HepG2 (cell line): ENCODE results near the gene KCTD13. TPM values are rescaled to one million over a fixed set of nuclear protein-coding genes. Genes with fewer than 3 reads are reported as not detected.

Experiments
- ATAC-seq: fragments of 200-7000 bp; cut with Tn5 transposase; 3 replicates; pipeline ENCODE4 v1.9.1; 2020; ENCODE audit warnings: mild to moderate bottlenecking, moderate library complexity
- BruUV-seq: library from RNA; stranded (reverse); fragments of 400-500 nt; replicated peaks from 2 replicates; lab custom pipeline; 2021; lab: Mats Ljungman, UMichigan
- CTCF ChIA-PET: fragments of 300-600 bp; formaldehyde crosslinking; extraction: SDS; loops from one replicate; lab custom pipeline; 2021; ENCODE audit warnings: low total read pairs, inconsistent platforms, low intra/inter-chr PET ratio; lab: Yijun Ruan, JAX
- POLR2A ChIA-PET: fragments of 350-600 bp; sonication (Branson Sonifier 250); formaldehyde crosslinking; loops from one replicate; lab custom pipeline; 2020; ENCODE audit warnings: antibody characterized with exemption, inconsistent platforms; lab: Yijun Ruan, JAX
- DNase-seq: peaks from one replicate; pipeline ENCODE4 v3.0.0-alpha.2; 2015; ENCODE audit warnings: low spot score
- FAIRE-seq: peaks from 3 replicates; lab custom pipeline; 2011; peaks lifted over from hg19 to GRCh38; lab: Jason Lieb, UNC
- H2AFZ ChIP-seq: one replicate; pipeline ENCODE4 v1.6.1; 2011; ENCODE audit warnings: low read length, inconsistent platforms
- H3K27ac ChIP-seq: fragments of 300-600 bp; 3 replicates; pipeline ENCODE4 v1.8.0; 2011; ENCODE audit warnings: mixed run types, mild to moderate bottlenecking, mixed read lengths, low read length, inconsistent platforms; ENCODE audit not compliant: insufficient read depth; ENCODE audit errors: extremely low read length
- H3K27me3 ChIP-seq, 2 experiments: fragments of 200-600 bp in 1 of 2; 2 replicates in 1 of 2; 3 replicates in 1 of 2; pipeline versions ENCODE4 v1.6.0 to v1.8.0; 2011; ENCODE audit warnings: low read length in 2 of 2, mild to moderate bottlenecking in 2 of 2, moderate library complexity in 2 of 2, inconsistent platforms in 1 of 2; ENCODE audit not compliant: insufficient read depth in 2 of 2, control insufficient read depth in 1 of 2
- H3K36me3 ChIP-seq, 2 experiments: fragments of 200-600 bp in 1 of 2; replicated peaks in 1 of 2; 2 replicates in 1 of 2; 3 replicates in 1 of 2; pipeline versions ENCODE4 v1.5.1 to v1.8.0; 2011; ENCODE audit warnings: low read length in 2 of 2, inconsistent platforms in 1 of 2; ENCODE audit not compliant: insufficient read depth in 2 of 2, control insufficient read depth in 1 of 2
- H3K4me1 ChIP-seq: 2 replicates; pipeline ENCODE4 v1.5.1; 2012; ENCODE audit warnings: low read length, inconsistent platforms; ENCODE audit not compliant: insufficient read depth
- H3K4me2 ChIP-seq: 2 replicates; pipeline ENCODE4 v1.6.0; 2011; ENCODE audit warnings: low read depth, low read length, inconsistent platforms
- H3K4me3 ChIP-seq, 3 experiments: fragments of 200-600 bp in 1 of 3; sonication (generic), shearing (Covaris generic) in 1 of 3; replicated peaks in 1 of 3; 2 replicates each; pipeline ENCODE4 v1.5.1; 2011 to 2016; ENCODE audit warnings: low read length in 3 of 3, inconsistent platforms in 2 of 3, low read depth in 2 of 3, mild to moderate bottlenecking in 2 of 3, control low read depth in 1 of 3, mixed read lengths in 1 of 3; ENCODE audit not compliant: insufficient read depth in 1 of 3
- H3K79me2 ChIP-seq: one replicate; pipeline ENCODE4 v1.6.1; 2011; ENCODE audit warnings: low read length, inconsistent platforms; ENCODE audit not compliant: insufficient read depth
- H3K9ac ChIP-seq: 2 replicates; pipeline ENCODE4 v1.6.0; 2011; ENCODE audit warnings: mild to moderate bottlenecking, low read depth, low read length, inconsistent platforms; ENCODE audit not compliant: insufficient read depth
- H3K9me3 ChIP-seq: 2 replicates; pipeline ENCODE4 v1.5.1; 2012; ENCODE audit warnings: mild to moderate bottlenecking, low read length
- H4K20me1 ChIP-seq: 2 replicates; pipeline ENCODE4 v1.6.0; 2011; ENCODE audit warnings: inconsistent platforms, mild to moderate bottlenecking, low read length, moderate library complexity; ENCODE audit not compliant: insufficient read depth
- GABPB1 ChIP-seq: IDR thresholded peaks from 2 replicates; pipeline ENCODE4 v1.6.1; 2016; ENCODE audit warnings: mild to moderate bottlenecking, missing genetic modification reagents, moderate library complexity, missing compliant biosample characterization
- HNF1A ChIP-seq, 2 experiments: sonication (generic) in 1 of 2; formaldehyde crosslinking in 1 of 2; IDR thresholded peaks; 2 replicates each; pipeline versions ENCODE4 v1.4.0 to v1.6.1; 2016 to 2020; ENCODE audit warnings: borderline replicate concordance in 1 of 2, low read depth in 1 of 2, mild to moderate bottlenecking in 1 of 2, missing genetic modification reagents in 1 of 2
- KAT2B ChIP-seq: fragments of 150-350 bp; IDR thresholded peaks from 2 replicates; pipeline ENCODE4 v1.6.1; 2014; ENCODE audit warnings: low read depth, low read length, borderline replicate concordance
- PBX2 ChIP-seq: IDR thresholded peaks from 2 replicates; pipeline ENCODE4 v1.6.1; 2016; ENCODE audit warnings: control low read depth
- PITX1 ChIP-seq: sonication (generic); formaldehyde crosslinking; IDR thresholded peaks from 2 replicates; pipeline ENCODE4 v1.5.1; 2020; ENCODE audit warnings: mild to moderate bottlenecking, missing genetic modification reagents
- PRPF4 ChIP-seq: fragments of 200-400 bp; formaldehyde crosslinking; IDR thresholded peaks from 2 replicates; pipeline ENCODE4 v1.6.1; 2016; ENCODE audit warnings: low read length, low read depth; ENCODE audit not compliant: poor library complexity, severe bottlenecking
- RXRB ChIP-seq: IDR thresholded peaks from 2 replicates; pipeline ENCODE4 v1.6.1; 2016; ENCODE audit warnings: borderline replicate concordance, missing genetic modification reagents, missing compliant biosample characterization
- SOX5 ChIP-seq: IDR thresholded peaks from 2 replicates; pipeline ENCODE4 v1.6.1; 2016; ENCODE audit warnings: borderline replicate concordance
- THYN1 ChIP-seq: sonication (generic); formaldehyde crosslinking; IDR thresholded peaks from 2 replicates; pipeline ENCODE4 v1.8.1; 2023; ENCODE audit warnings: low read depth, mild to moderate bottlenecking, moderate library complexity, missing genetic modification reagents, borderline replicate concordance
- ZFAT ChIP-seq: sonication (generic); formaldehyde crosslinking; conservative IDR thresholded peaks from 2 replicates; pipeline ENCODE4 v1.8.1; 2023; ENCODE audit warnings: missing genetic modification reagents, inconsistent platforms
- ZNF20 ChIP-seq: sonication (generic); formaldehyde crosslinking; IDR thresholded peaks from 2 replicates; pipeline ENCODE4 v1.4.0; 2020; ENCODE audit warnings: mild to moderate bottlenecking, moderate library complexity, missing genetic modification reagents
- ZNF280D ChIP-seq: sonication (generic); formaldehyde crosslinking; IDR thresholded peaks from 2 replicates; pipeline ENCODE4 v1.5.1; 2020; ENCODE audit warnings: mild to moderate bottlenecking, missing genetic modification reagents
- ZNF44 ChIP-seq: sonication (generic); formaldehyde crosslinking; IDR thresholded peaks from 2 replicates; pipeline ENCODE4 v1.5.1; 2020; ENCODE audit warnings: mild to moderate bottlenecking, missing genetic modification reagents
- ZNF572 ChIP-seq: sonication (generic); formaldehyde crosslinking; IDR thresholded peaks from 2 replicates; pipeline ENCODE4 v1.5.1; 2020; ENCODE audit warnings: mild to moderate bottlenecking, missing genetic modification reagents
- ZNF720 ChIP-seq: sonication (generic); formaldehyde crosslinking; IDR thresholded peaks from 2 replicates; pipeline ENCODE4 v1.4.0; 2020; ENCODE audit warnings: missing genetic modification reagents
- ZNF883 ChIP-seq: sonication (generic); formaldehyde crosslinking; IDR thresholded peaks from 2 replicates; pipeline ENCODE4 v1.5.1; 2020; ENCODE audit warnings: mild to moderate bottlenecking, missing genetic modification reagents; ENCODE audit errors: not compliant biosample characterization
- WGBS: methylation state at CpG from one replicate; pipeline ENCODE4 v1.1.6; 2017; ENCODE audit warnings: low lambda C conversion rate; 5-methylcytosine and 5-hydroxymethylcytosine counted together
- in situ Hi-C: cut with HindIII; loops from 2 replicates; pipeline ENCODE4 v1.10.0; 2017; ENCODE audit warnings: low pct_unique_long_range_greater_than_20kb; ENCODE audit not compliant: extremely low pct_ligation_motif_present
- intact Hi-C: fragments of 100-400 bp; cut with micrococcal nuclease; formaldehyde crosslinking; loops from one replicate; pipeline ENCODE4 v1.10.0; 2022; ENCODE audit not compliant: unreplicated experiment
- polyA plus RNA-seq, 8 experiments: library from polyadenylated mRNA; depleted of rRNA in 3 of 8; stranded (reverse) in 7 of 8; unstranded in 1 of 8; fragments of >200 nt; fragmentation: Illumina TruSeq in 4 of 8; extraction: Trizol in 4 of 8; gene quantifications; 2 replicates each; pipeline versions ENCODE4 v1.2.1 to v1.2.3, GENCODE V29; 2011 to 2016; ENCODE audit warnings: low read depth in 4 of 8, missing spikeins in 1 of 8, mixed read lengths in 1 of 8; ENCODE audit not compliant: insufficient read depth in 1 of 8
- total RNA-seq, 5 experiments: library from RNA; depleted of rRNA; stranded (reverse); fragments of >200 nt; fragmentation: Illumina TruSeq; extraction: Trizol; gene quantifications; 2 replicates each; pipeline ENCODE4 v1.2.3, GENCODE V29; 2016; ENCODE audit warnings: low read depth in 1 of 5

KCTD13 gene
- total and polyA plus RNA-seq, 2 of the 13 experiments (the other 11 are each of a cell fraction or from before 2014, with no cell fraction given) = 6.3 to 14.7 TPM

- no peaks in the 10 kb centered on the region for H4K20me1 ChIP-seq
- no TSS peak for BruUV-seq
- FAIRE-seq (peak; percentile 50), DNase-seq (peak; percentile 38), ATAC-seq (peak; percentile 61)
- H3K36me3 ChIP-seq = peaks cover 4 to 15% of the 10 kb centered on the region in 2 experiments; a peak in 3 of 5 replicates
- no peaks in the 10 kb centered on the region for H3K9me3 ChIP-seq
- H2AFZ ChIP-seq = no peak overlapping the region
- no peaks in the 10 kb centered on the region for H3K27me3 ChIP-seq
- POLR2A ChIA-PET = interaction anchor here (0.7 to 1.0 kb wide), 2 partner anchors 11 to 73 kb away, joined by 4 read pairs; no protein-coding TSS in a partner anchor
- in situ Hi-C loops (no loop called here), intact Hi-C loops (no loop called here)
- H3K4me2 ChIP-seq = no peak overlapping the region
- H3K27ac ChIP-seq = peak overlapping the region; percentile 12
- H3K4me3 ChIP-seq = no peak overlapping the region
- 98% methylated on average over 3 of the region's 3 CpGs for WGBS
- CTCF ChIA-PET = no interaction called here
- no peak overlapping the region for H3K9ac ChIP-seq
- no peaks in the 10 kb centered on the region for H3K79me2 ChIP-seq
- H3K4me1 ChIP-seq = peaks cover 12% of the 10 kb centered on the region
- TF ChIP-seq ZFAT (CRISPR knock-in tag) (no peak), HNF1A (IDR thresholded peaks at IDR 0.05; ENCODE audit: low read depth) (no peak), HNF1A (CRISPR knock-in tag; IDR thresholded peaks at IDR 0.05; ENCODE audit: borderline replicate concordance) (no peak), PITX1 (no peak), ZNF720 (CRISPR knock-in tag) (no peak), RXRB (CRISPR knock-in tag) (no peak), PRPF4 (no peak), THYN1 (CRISPR knock-in tag) (no peak), ZNF280D (CRISPR knock-in tag) (no peak), KAT2B (no peak), ZNF20 (CRISPR knock-in tag) (no peak), ZNF572 (CRISPR knock-in tag) (0 out of 2 replicates have a peak, but pooled peaks have one; percentile 18), SOX5 (CRISPR knock-in tag) (peak; percentile 45; the same call in 1 of the 2 replicates), ZNF883 (CRISPR knock-in tag) (no peak), GABPB1 (CRISPR knock-in tag) (no peak), PBX2 (CRISPR knock-in tag) (no peak), ZNF44 (CRISPR knock-in tag) (no peak)
Measured at GRCh38 chr16:29881050-29881449, 45.0 kb downstream of the KCTD13 start.
